HepG2 (cell line): ENCODE measurements around the gene ZNF225. TPM values are rescaled to one million over a fixed set of nuclear protein-coding genes. Genes with fewer than 3 reads are reported as not detected.

Experiments used
- ATAD3A ChIP-seq: sonication (generic); formaldehyde crosslinking; IDR thresholded peaks from 2 replicates; pipeline ENCODE4 v1.4.0; 2020; ENCODE audit warnings: missing genetic modification reagents
- BHLHE40 ChIP-seq: IDR thresholded peaks from 2 replicates; pipeline ENCODE4 v1.6.1; 2011; ENCODE audit warnings: low read length, improper control_type of control experiment
- BRCA1 ChIP-seq: sonication (generic); formaldehyde crosslinking; IDR thresholded peaks from 2 replicates; pipeline ENCODE4 v1.4.0; 2020; ENCODE audit warnings: missing genetic modification reagents
- CCDC6 ChIP-seq: sonication (generic); formaldehyde crosslinking; IDR thresholded peaks from 2 replicates; pipeline ENCODE4 v1.8.1; 2022; ENCODE audit warnings: mild to moderate bottlenecking, missing genetic modification reagents, moderate library complexity
- DMAP1 ChIP-seq: IDR thresholded peaks from 2 replicates; pipeline ENCODE4 v1.6.1; 2016
- EHMT2 ChIP-seq: fragments of 200-600 bp; sonication (generic); IDR thresholded peaks from 2 replicates; pipeline ENCODE4 v1.7.0; 2017; ENCODE audit warnings: antibody characterized with exemption, low read depth, low read length, borderline replicate concordance
- HNRNPL ChIP-seq: fragments of 200-400 bp; formaldehyde crosslinking; IDR thresholded peaks from 2 replicates; pipeline ENCODE4 v1.6.1; 2017; ENCODE audit warnings: mild to moderate bottlenecking, low read depth, low read length
- HOXA9 ChIP-seq: sonication (generic); formaldehyde crosslinking; IDR thresholded peaks from 2 replicates; pipeline ENCODE4 v1.8.1; 2022; ENCODE audit warnings: missing genetic modification reagents, mild to moderate bottlenecking, moderate library complexity, borderline replicate concordance
- JUND ChIP-seq: sonication (generic); formaldehyde crosslinking; IDR thresholded peaks from 2 replicates; pipeline ENCODE4 v1.8.0; 2022; ENCODE audit warnings: mild to moderate bottlenecking, missing genetic modification reagents
- KLF9 ChIP-seq: IDR thresholded peaks from 2 replicates; pipeline ENCODE4 v1.6.1; 2016; ENCODE audit warnings: low read depth
- NR1H2 ChIP-seq: sonication (generic); formaldehyde crosslinking; IDR thresholded peaks from 2 replicates; pipeline ENCODE4 v1.8.1; 2022; ENCODE audit warnings: low read depth, missing genetic modification reagents, borderline replicate concordance
- PCBP2 ChIP-seq: fragments of 200-400 bp; formaldehyde crosslinking; optimal IDR thresholded peaks from 2 replicates; pipeline ENCODE3; 2018; ENCODE audit warnings: low read length, low read depth; ENCODE audit not compliant: poor library complexity, severe bottlenecking
- PHF8 ChIP-seq: sonication (generic); formaldehyde crosslinking; IDR thresholded peaks from 2 replicates; pipeline ENCODE4 v1.5.0; 2020; ENCODE audit warnings: missing genetic modification reagents
- RFXAP ChIP-seq: sonication (generic); formaldehyde crosslinking; IDR thresholded peaks from 2 replicates; pipeline ENCODE4 v1.4.0; 2020; ENCODE audit warnings: missing genetic modification reagents, borderline replicate concordance
- U2AF1 ChIP-seq: fragments of 200-400 bp; formaldehyde crosslinking; optimal IDR thresholded peaks from 2 replicates; pipeline ENCODE3; 2017; ENCODE audit warnings: mild to moderate bottlenecking, low read depth, low read length
- ZBTB46 ChIP-seq: sonication (generic); formaldehyde crosslinking; IDR thresholded peaks from 2 replicates; pipeline ENCODE4 v1.4.0; 2020; ENCODE audit warnings: mild to moderate bottlenecking, missing genetic modification reagents, borderline replicate concordance
- ZBTB8A ChIP-seq: sonication (generic); formaldehyde crosslinking; IDR thresholded peaks from 2 replicates; pipeline ENCODE4 v1.4.0; 2020; ENCODE audit warnings: mild to moderate bottlenecking, low read depth, missing genetic modification reagents, borderline replicate concordance
- ZFP62 ChIP-seq: sonication (generic); formaldehyde crosslinking; IDR thresholded peaks from 2 replicates; pipeline ENCODE4 v1.4.0; 2020; ENCODE audit warnings: missing genetic modification reagents
- ZMYM2 ChIP-seq: sonication (generic); formaldehyde crosslinking; IDR thresholded peaks from 2 replicates; pipeline ENCODE4 v1.8.0; 2022; ENCODE audit warnings: mild to moderate bottlenecking, missing genetic modification reagents
- ZNF496 ChIP-seq: sonication (generic); formaldehyde crosslinking; IDR thresholded peaks from 2 replicates; pipeline ENCODE4 v1.8.1; 2023; ENCODE audit warnings: mild to moderate bottlenecking, moderate library complexity, missing genetic modification reagents; ENCODE audit not compliant: insufficient replicate concordance
- ZNF572 ChIP-seq: sonication (generic); formaldehyde crosslinking; IDR thresholded peaks from 2 replicates; pipeline ENCODE4 v1.5.1; 2020; ENCODE audit warnings: mild to moderate bottlenecking, missing genetic modification reagents
- polyA plus RNA-seq, 8 experiments: library from polyadenylated mRNA; depleted of rRNA in 3 of 8; stranded (reverse) in 7 of 8; unstranded in 1 of 8; fragments of >200 nt; fragmentation: Illumina TruSeq in 4 of 8; extraction: Trizol in 4 of 8; gene quantifications; 2 replicates each; pipeline versions ENCODE4 v1.2.1 to v1.2.3, GENCODE V29; 2011 to 2016; ENCODE audit warnings: low read depth in 4 of 8, missing spikeins in 1 of 8, mixed read lengths in 1 of 8; ENCODE audit not compliant: insufficient read depth in 1 of 8
- total RNA-seq, 5 experiments: library from RNA; depleted of rRNA; stranded (reverse); fragments of >200 nt; fragmentation: Illumina TruSeq; extraction: Trizol; gene quantifications; 2 replicates each; pipeline ENCODE4 v1.2.3, GENCODE V29; 2016; ENCODE audit warnings: low read depth in 1 of 5
- TF ChIP-seq, protein P1 (sequence below): IDR thresholded peaks from 2 replicates; pipeline ENCODE4 v1.6.1; 2012; ENCODE audit warnings: inconsistent platforms
- TF ChIP-seq, protein P2 (sequence below): sonication (generic); formaldehyde crosslinking; IDR thresholded peaks from 2 replicates; pipeline ENCODE4 v1.4.0; 2020; ENCODE audit warnings: missing genetic modification reagents
- TF ChIP-seq, protein P3 (sequence below): IDR thresholded peaks from 2 replicates; pipeline ENCODE4 v1.6.1; 2016; ENCODE audit warnings: control low read depth

The ZNF225 gene
- total and polyA plus RNA-seq, 2 of the 13 experiments (the other 11 are each of a cell fraction or from before 2014, with no cell fraction given), result 0.87 to 3.3 TPM

DNA sequence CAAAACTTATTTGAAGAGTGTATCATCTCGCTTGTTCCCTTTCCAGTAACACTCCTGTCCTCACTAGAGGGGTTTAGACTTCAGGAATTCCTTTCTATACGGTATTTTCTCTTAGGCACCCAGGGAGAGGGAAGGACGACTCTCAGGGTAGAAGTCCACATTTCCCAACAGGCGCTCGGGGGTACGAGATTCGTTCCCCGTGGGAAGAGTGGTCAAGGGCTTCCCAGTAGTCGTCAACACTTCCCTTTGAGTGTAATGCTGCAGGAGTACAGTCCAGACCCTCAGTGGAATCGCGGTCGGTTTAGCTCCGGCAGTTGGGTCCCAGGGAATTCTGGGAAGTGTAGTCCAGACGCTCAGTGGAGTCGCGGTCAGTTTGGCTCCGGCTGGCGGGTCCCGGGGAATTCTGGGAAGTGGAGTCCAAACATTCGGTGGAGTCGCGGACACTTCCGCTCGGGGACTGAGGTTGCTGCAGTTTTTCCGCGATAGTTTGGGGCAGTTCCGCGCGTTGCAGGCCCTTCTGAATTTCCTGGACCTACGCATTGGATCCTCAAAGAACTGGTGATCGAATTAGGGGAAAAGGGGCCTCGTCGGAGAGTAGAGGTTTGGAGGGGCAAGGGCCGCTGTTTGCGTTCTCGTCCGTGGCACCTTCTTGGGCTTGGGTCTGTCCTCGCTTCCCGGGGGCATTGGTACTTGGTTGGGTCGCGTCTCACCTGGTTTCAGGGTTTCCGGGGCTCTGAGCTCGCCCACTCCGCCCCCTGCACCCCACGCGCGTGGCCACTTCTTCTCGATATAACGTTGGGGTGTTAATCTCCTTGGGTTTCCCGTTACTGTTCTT lies 19.1 kb upstream of the ZNF225 start, which contains the start of gene ZNF224 (continued):
- TF ChIP-seq NR1H2 (CRISPR knock-in tag) (no peak), DMAP1 (CRISPR knock-in tag) (peak; percentile 38; the same call in 1 of the 2 replicates), ZBTB8A (no peak), ZNF572 (CRISPR knock-in tag) (no peak), HOXA9 (no peak), KLF9 (CRISPR knock-in tag) (no peak), ZFP62 (CRISPR knock-in tag) (0 out of 2 replicates have a peak, but pooled peaks have one; percentile 43), EHMT2 (no peak), U2AF1 (peak; percentile 62), RFXAP (CRISPR knock-in tag) (peak; percentile 84), ZMYM2 (no peak), JUND (CRISPR knock-in tag) (no peak), PCBP2 (no peak), BRCA1 (CRISPR knock-in tag) (0 out of 2 replicates have a peak, but pooled peaks have one; percentile 54), PHF8 (peak; percentile 92), ZBTB46 (CRISPR knock-in tag) (no peak), ATAD3A (CRISPR knock-in tag) (no peak), ZNF496 (no peak), HNRNPL (no peak), CCDC6 (CRISPR knock-in tag) (0 out of 2 replicates have a peak, but pooled peaks have one; percentile 13), BHLHE40 (no peak)
- TF ChIP-seq, protein P1, sequence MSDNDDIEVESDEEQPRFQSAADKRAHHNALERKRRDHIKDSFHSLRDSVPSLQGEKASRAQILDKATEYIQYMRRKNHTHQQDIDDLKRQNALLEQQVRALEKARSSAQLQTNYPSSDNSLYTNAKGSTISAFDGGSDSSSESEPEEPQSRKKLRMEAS, result no peak
- TF ChIP-seq, protein P2, sequence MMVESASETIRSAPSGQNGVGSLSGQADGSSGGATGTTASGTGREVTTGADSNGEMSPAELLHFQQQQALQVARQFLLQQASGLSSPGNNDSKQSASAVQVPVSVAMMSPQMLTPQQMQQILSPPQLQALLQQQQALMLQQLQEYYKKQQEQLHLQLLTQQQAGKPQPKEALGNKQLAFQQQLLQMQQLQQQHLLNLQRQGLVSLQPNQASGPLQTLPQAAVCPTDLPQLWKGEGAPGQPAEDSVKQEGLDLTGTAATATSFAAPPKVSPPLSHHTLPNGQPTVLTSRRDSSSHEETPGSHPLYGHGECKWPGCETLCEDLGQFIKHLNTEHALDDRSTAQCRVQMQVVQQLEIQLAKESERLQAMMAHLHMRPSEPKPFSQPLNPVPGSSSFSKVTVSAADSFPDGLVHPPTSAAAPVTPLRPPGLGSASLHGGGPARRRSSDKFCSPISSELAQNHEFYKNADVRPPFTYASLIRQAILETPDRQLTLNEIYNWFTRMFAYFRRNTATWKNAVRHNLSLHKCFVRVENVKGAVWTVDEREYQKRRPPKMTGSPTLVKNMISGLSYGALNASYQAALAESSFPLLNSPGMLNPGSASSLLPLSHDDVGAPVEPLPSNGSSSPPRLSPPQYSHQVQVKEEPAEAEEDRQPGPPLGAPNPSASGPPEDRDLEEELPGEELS (CRISPR knock-in tag), result 0 out of 2 replicates have a peak, but pooled peaks have one; percentile 21
- TF ChIP-seq, protein P3, sequence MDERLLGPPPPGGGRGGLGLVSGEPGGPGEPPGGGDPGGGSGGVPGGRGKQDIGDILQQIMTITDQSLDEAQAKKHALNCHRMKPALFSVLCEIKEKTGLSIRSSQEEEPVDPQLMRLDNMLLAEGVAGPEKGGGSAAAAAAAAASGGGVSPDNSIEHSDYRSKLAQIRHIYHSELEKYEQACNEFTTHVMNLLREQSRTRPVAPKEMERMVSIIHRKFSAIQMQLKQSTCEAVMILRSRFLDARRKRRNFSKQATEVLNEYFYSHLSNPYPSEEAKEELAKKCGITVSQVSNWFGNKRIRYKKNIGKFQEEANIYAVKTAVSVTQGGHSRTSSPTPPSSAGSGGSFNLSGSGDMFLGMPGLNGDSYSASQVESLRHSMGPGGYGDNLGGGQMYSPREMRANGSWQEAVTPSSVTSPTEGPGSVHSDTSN, result no peak
